ENCODE results near the gene BRSK2. TPM values are rescaled to one million over a fixed set of nuclear protein-coding genes. Genes with fewer than 3 reads are reported as not detected.
"Not testable (repeated sequence)": the region's sequence is repeated elsewhere in the genome, so short reads cannot be mapped to it uniquely, and the experiment has no call there.

Gene BRSK2
- total RNA-seq, 1 experiment from 2014 or later = 0.55 TPM

- Histone ChIP-seq H3K27ac (no peak overlapping the region), H3K9me3 (replicated peaks) (no peaks in the 10 kb centered on the region), H3K4me3 (no peak overlapping the region), H3K4me1 (replicated peaks) (no peaks in the 10 kb centered on the region), H3K27me3 (replicated peaks) (no peaks in the 10 kb centered on the region), H3K36me3 (no peaks in the 10 kb centered on the region)
- no peak for DNase-seq (ENCODE audit: low read depth in 1 of 2, low spot score in 2 of 2)
Observed at GRCh38 chr11:1410366-1411291, 20.9 kb downstream of the BRSK2 start.

GRCh38 chr11:1411301-1411700, 21.6 kb downstream of the BRSK2 start:
- no peak for DNase-seq (ENCODE audit: low read depth in 1 of 2, low spot score in 2 of 2)
- no peaks in the 10 kb centered on the region for H3K36me3 ChIP-seq
- no peaks in the 10 kb centered on the region for H3K9me3 ChIP-seq (replicated peaks)
- H3K4me3 ChIP-seq = no peak overlapping the region
- H3K27me3 ChIP-seq (replicated peaks) = no peaks in the 10 kb centered on the region
- H3K27ac ChIP-seq = no peak overlapping the region
- no peaks in the 10 kb centered on the region for H3K4me1 ChIP-seq (replicated peaks)

GRCh38 chr11:1411739-1412138, 22.0 kb downstream of the BRSK2 start:
- not testable (repeated sequence) for H3K4me3 ChIP-seq; H3K36me3 ChIP-seq; H3K9me3 ChIP-seq (replicated peaks); H3K4me1 ChIP-seq (replicated peaks); H3K27me3 ChIP-seq (replicated peaks); H3K27ac ChIP-seq; DNase-seq (ENCODE audit: low read depth in 1 of 2, low spot score in 2 of 2)

GRCh38 chr11:1412377-1413095, 22.8 kb downstream of the BRSK2 start:
- no peak for DNase-seq (ENCODE audit: low read depth in 1 of 2, low spot score in 2 of 2)
- Histone ChIP-seq H3K4me3 (no peak overlapping the region), H3K27me3 (replicated peaks) (no peaks in the 10 kb centered on the region), H3K27ac (no peak overlapping the region), H3K36me3 (no peaks in the 10 kb centered on the region), H3K9me3 (replicated peaks) (no peaks in the 10 kb centered on the region), H3K4me1 (replicated peaks) (no peaks in the 10 kb centered on the region)

GRCh38 chr11:1414650-1415049, 24.9 kb downstream of the BRSK2 start:
- Histone ChIP-seq H3K4me3 (no peak overlapping the region), H3K9me3 (replicated peaks) (no peaks in the 10 kb centered on the region), H3K4me1 (replicated peaks) (no peaks in the 10 kb centered on the region), H3K27ac (no peak overlapping the region), H3K36me3 (no peaks in the 10 kb centered on the region), H3K27me3 (replicated peaks) (no peaks in the 10 kb centered on the region)
- no peak for DNase-seq (ENCODE audit: low read depth in 1 of 2, low spot score in 2 of 2)

GRCh38 chr11:1415631-1416030, 25.9 kb downstream of the BRSK2 start:
- DNase-seq (ENCODE audit: low read depth in 1 of 2, low spot score in 2 of 2) = no peak
- Histone ChIP-seq H3K9me3 (replicated peaks) (no peaks in the 10 kb centered on the region), H3K36me3 (no peaks in the 10 kb centered on the region), H3K4me3 (no peak overlapping the region), H3K4me1 (replicated peaks) (no peaks in the 10 kb centered on the region), H3K27ac (no peak overlapping the region), H3K27me3 (replicated peaks) (no peaks in the 10 kb centered on the region)

- H3K27me3 ChIP-seq (replicated peaks); H3K4me1 ChIP-seq (replicated peaks); H3K36me3 ChIP-seq; DNase-seq (ENCODE audit: low read depth in 1 of 2, low spot score in 2 of 2); H3K9me3 ChIP-seq (replicated peaks); H3K27ac ChIP-seq; H3K4me3 ChIP-seq: not testable (repeated sequence)
Observed at GRCh38 chr11:1418192-1418795, 28.6 kb downstream of the BRSK2 start.

- Histone ChIP-seq H3K36me3 (no peaks in the 10 kb centered on the region), H3K9me3 (replicated peaks) (no peaks in the 10 kb centered on the region), H3K4me1 (replicated peaks) (no peaks in the 10 kb centered on the region), H3K27ac (no peak overlapping the region), H3K27me3 (replicated peaks) (no peaks in the 10 kb centered on the region), H3K4me3 (no peak overlapping the region)
- no peak for DNase-seq (ENCODE audit: low read depth in 1 of 2, low spot score in 2 of 2)
Observed at GRCh38 chr11:1419811-1420210, 30.1 kb downstream of the BRSK2 start.

- Histone ChIP-seq H3K27me3 (replicated peaks) (no peaks in the 10 kb centered on the region), H3K9me3 (replicated peaks) (no peaks in the 10 kb centered on the region), H3K4me3 (no peak overlapping the region), H3K4me1 (replicated peaks) (no peaks in the 10 kb centered on the region), H3K27ac (no peak overlapping the region), H3K36me3 (no peaks in the 10 kb centered on the region)
- DNase-seq (ENCODE audit: low read depth in 1 of 2, low spot score in 2 of 2) = no peak
Observed at GRCh38 chr11:1421291-1421690, 31.6 kb downstream of the BRSK2 start.

GRCh38 chr11:1422481-1422880, 32.7 kb downstream of the BRSK2 start:
- H3K9me3 ChIP-seq (replicated peaks) = no peaks in the 10 kb centered on the region
- H3K27me3 ChIP-seq (replicated peaks) = no peaks in the 10 kb centered on the region
- H3K36me3 ChIP-seq = no peaks in the 10 kb centered on the region
- DNase-seq (ENCODE audit: low read depth in 1 of 2, low spot score in 2 of 2) = no peak
- no peak overlapping the region for H3K4me3 ChIP-seq
- no peak overlapping the region for H3K27ac ChIP-seq
- H3K4me1 ChIP-seq (replicated peaks) = no peaks in the 10 kb centered on the region

- Histone ChIP-seq H3K9me3 (replicated peaks) (no peaks in the 10 kb centered on the region), H3K4me1 (replicated peaks) (no peaks in the 10 kb centered on the region), H3K27ac (no peak overlapping the region), H3K4me3 (no peak overlapping the region), H3K27me3 (replicated peaks) (no peaks in the 10 kb centered on the region), H3K36me3 (no peaks in the 10 kb centered on the region)
- DNase-seq (ENCODE audit: low read depth in 1 of 2, low spot score in 2 of 2) = no peak
Observed at GRCh38 chr11:1422981-1423380, 33.2 kb downstream of the BRSK2 start.

GRCh38 chr11:1423406-1423805, 33.7 kb downstream of the BRSK2 start:
- not testable (repeated sequence) for H3K9me3 ChIP-seq (replicated peaks); H3K27ac ChIP-seq; H3K4me1 ChIP-seq (replicated peaks); H3K36me3 ChIP-seq; DNase-seq (ENCODE audit: low read depth in 1 of 2, low spot score in 2 of 2); H3K27me3 ChIP-seq (replicated peaks); H3K4me3 ChIP-seq

GRCh38 chr11:1425006-1425405, 35.3 kb downstream of the BRSK2 start:
- Histone ChIP-seq H3K36me3 (no peaks in the 10 kb centered on the region), H3K27me3 (replicated peaks) (no peaks in the 10 kb centered on the region), H3K4me1 (replicated peaks) (no peaks in the 10 kb centered on the region), H3K4me3 (no peak overlapping the region), H3K27ac (no peak overlapping the region), H3K9me3 (replicated peaks) (no peaks in the 10 kb centered on the region)
- DNase-seq (ENCODE audit: low read depth in 1 of 2, low spot score in 2 of 2) = no peak

- DNase-seq (ENCODE audit: low read depth in 1 of 2, low spot score in 2 of 2) = no peak
- H3K4me3 ChIP-seq = no peak overlapping the region
- H3K27ac ChIP-seq = no peak overlapping the region
- no peaks in the 10 kb centered on the region for H3K27me3 ChIP-seq (replicated peaks)
- no peaks in the 10 kb centered on the region for H3K4me1 ChIP-seq (replicated peaks)
- no peaks in the 10 kb centered on the region for H3K36me3 ChIP-seq
- H3K9me3 ChIP-seq (replicated peaks) = no peaks in the 10 kb centered on the region
Observed at GRCh38 chr11:1425439-1425838, 35.7 kb downstream of the BRSK2 start.

Data from SJSA1 (cell line).